Right renal pelvis (tissue), 4 donors: Measurements from ENCODE around the gene TARS3. TPM values are rescaled to one million over a fixed set of nuclear protein-coding genes. Genes with fewer than 3 reads are reported as not detected.

Source experiments
- DNase-seq, 4 donors: peaks; one replicate each; pipeline ENCODE4 v3.0.0-alpha.2; 2013; ENCODE audit warnings: low read depth in 4 of 4, low spot score in 3 of 4, missing footprints in 1 of 4
- polyA plus RNA-seq, 4 donors: library from polyadenylated mRNA; unstranded; fragments of 120-200 nt; gene quantifications; one replicate each; pipeline ENCODE4 v1.2.1, GENCODE V29; 2013; ENCODE audit not compliant: insufficient read length in 4 of 4

The TARS3 gene
- polyA plus RNA-seq, 4 donors: 18.1 to 22.3 (median 19.7) TPM

- DNase-seq: no peak
These were observed 113.7 kb downstream of the TARS3 start for GRCh38 chr15:101610611-101611000.

DNA sequence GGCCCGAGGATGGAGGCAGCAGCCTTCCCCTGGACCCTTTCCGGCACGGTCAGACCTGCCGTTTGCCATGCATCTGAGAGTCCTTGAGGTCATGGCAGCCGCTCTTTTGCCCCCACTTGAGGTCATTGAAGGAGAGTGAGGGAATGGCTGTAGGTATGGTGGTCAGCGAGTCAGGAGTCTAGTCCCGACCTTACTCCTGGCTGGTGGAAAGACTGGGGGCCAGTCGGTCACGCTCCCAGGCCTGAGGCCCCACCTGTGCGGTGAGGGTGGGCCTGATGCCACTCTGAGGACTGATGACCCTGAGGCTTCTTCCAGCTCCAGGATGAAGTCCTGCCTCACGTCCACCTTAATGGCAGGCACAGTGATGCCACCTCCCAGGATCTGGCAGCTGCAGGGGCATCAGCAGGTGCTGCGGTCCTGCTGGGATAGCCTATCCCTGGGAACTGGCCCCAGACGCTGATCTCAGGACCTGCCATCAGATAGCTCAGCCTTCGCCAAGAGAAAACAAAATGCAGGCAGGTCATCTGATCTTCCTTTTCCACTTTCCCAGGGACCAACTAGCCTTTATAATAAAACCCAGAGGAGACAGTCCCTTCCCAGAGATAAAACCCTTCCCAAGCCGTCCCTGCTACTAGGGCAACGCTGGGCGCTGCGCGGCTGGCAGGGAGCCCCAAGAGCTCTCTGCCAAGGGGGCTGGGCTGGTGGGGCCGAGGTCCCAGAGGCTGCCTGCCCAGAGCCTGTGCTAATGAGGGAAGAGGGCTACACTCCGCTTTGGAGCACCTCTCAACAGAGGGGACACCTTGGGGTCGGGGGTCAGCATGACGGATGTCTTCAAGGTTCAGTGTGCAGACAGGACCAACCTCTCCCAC lies 114.3 kb downstream of the TARS3 start:
- no peak for DNase-seq

GRCh38 chr15:101608201-101608600 lies 116.1 kb downstream of the TARS3 start:
- DNase-seq: no peak

DNA sequence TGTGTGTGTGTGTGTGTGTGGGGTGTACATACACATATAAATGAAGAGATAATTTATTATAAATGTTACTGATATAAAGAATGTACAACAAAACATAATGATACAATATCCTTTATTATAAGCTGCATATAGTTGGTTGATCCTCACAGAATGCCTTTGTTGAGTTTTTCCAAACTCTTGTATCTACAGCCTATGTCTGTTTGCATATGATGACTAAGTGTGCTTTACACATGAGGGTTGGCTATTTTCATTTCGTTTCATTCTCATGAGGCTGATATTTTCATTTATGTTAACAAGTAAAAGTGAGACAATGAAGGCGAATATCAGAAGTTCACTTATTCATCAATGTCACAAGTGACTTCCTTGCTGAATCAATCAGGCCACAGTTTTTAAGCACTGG lies 117.2 kb downstream of the TARS3 start:
- DNase-seq: no peak

GRCh38 chr15:101604124-101604874 lies 120.0 kb downstream of the TARS3 start:
- no peak for DNase-seq

Other genes starting within 250 kb of the TARS3 start
- gene PCSK6, start 234.8 kb downstream of the TARS3 start, polyA plus RNA-seq: 1 to 10 TPM; 6.7 to 9.4 (median 7.1) TPM
- gene TM2D3, start 72.1 kb downstream of the TARS3 start, polyA plus RNA-seq: 10 to 100 TPM; 62.8 to 74.6 (median 67.3) TPM
- not detected for gene OR4F6, start 79.0 kb upstream of the TARS3 start, polyA plus RNA-seq
- gene OR4F15, start 87.7 kb upstream of the TARS3 start, polyA plus RNA-seq: not detected